Amniotic stem cell (primary cell): ENCODE data around the gene RAB2B.

ENCODE experiments used
- DNase-seq: peaks from one replicate; lab custom pipeline; 2025; lab: John Stamatoyannopoulos, UW

RAB2B gene

DNA sequence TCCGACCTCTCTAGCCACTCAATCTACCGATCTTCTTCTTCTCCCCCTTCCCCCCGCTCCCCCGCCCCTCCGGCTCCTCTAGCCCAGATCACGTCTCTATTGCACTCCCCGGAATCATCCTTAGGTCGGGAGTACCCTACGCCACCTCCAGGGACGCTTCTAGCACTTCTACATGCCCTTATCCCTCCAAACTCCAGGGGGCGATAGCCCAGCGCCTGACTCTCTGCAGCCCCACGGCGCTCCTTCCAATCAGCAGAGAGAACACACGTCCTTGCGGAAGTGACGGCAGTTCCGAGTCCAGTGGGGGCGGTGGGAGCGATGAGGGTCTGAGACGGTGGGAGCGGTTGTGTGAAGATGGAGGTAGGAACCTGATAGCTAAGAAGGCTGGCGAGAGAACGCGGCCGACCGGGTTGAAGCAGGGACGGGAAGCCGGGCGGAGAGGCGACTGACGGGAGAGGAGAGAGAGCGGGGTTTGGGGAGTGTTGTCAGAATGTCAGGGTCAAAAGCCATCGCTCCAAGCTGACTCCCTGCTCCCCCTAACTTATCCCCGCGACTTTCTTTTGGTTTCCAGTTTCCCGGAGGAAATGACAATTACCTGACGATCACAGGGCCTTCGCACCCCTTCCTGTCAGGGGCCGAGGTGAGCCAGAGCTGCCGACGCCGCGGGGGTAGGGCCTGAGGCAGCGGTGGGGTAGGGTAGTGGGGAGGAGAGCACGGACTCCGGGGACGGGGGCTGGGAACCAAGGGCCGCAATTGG lies at the start of gene RAB2B, which contains the start of gene TOX4:
Gene RAB2B, minus strand, starts transcription at position 35 of the 757 bp plus-strand sequence. CDS start 87 bp downstream, outside the sequence.
Gene TOX4, plus strand, starts transcription at position 271 of the 757 bp plus-strand sequence. Its CDS starts 84 bp downstream, at position 355.
- DNase-seq, result peak; percentile 98

- DNase-seq, result no peak
These were observed 49.4 kb upstream of the RAB2B start, which contains the start of gene SALL2 for GRCh38 chr14:21525962-21526671. SALL2 (minus strand) TSS chr14:21526346; CDS start chr14:21526127, 219 bp downstream.

DNA sequence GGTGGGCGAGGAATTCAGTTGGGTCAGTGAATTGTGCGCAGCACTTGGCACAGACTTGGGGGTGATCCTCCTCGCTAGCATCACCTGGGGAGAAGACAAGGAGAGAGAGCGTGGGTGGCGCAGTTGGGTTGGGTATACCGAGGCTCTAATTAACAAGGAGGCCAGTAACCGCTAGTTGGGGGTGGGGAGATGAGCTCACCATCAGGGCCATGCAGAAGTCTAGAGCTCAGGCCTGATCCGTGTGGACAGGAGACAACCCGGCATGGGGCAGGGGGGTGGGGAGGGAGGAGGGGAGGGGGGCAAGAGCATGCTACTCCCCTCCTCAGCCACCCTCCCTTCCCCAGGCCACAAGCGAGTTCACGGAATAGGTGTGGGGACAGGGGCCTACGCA lies 48.8 kb upstream of the RAB2B start:
- DNase-seq, result no peak

- DNase-seq, result no peak
These were observed 48.1 kb upstream of the RAB2B start for GRCh38 chr14:21524575-21525490.

GRCh38 chr14:21523203-21523602 lies 46.4 kb upstream of the RAB2B start:
- DNase-seq, result no peak

GRCh38 chr14:21521501-21521900 lies 44.7 kb upstream of the RAB2B start:
- no peak for DNase-seq

DNA sequence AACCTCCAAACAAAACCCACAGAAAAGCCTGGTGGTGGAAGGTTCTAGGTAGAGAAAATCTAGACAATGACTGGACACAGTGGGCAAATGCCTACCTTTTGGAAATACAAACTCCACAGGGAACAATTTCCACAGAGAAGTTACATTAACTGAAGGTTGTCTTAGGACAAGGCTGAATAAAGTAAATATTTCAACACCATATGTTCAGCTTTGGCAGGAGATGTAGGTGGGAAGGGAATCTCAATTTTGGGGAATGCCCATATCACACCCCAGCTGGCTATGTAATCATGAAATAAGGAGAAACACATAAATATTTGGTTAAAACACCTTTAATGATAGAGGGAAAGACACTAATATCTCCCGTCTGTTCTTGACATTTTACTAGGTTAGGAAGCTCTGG lies 44.0 kb upstream of the RAB2B start:
- no peak for DNase-seq

- DNase-seq, result no peak
These were observed 42.0 kb upstream of the RAB2B start for GRCh38 chr14:21518725-21519124.

DNA sequence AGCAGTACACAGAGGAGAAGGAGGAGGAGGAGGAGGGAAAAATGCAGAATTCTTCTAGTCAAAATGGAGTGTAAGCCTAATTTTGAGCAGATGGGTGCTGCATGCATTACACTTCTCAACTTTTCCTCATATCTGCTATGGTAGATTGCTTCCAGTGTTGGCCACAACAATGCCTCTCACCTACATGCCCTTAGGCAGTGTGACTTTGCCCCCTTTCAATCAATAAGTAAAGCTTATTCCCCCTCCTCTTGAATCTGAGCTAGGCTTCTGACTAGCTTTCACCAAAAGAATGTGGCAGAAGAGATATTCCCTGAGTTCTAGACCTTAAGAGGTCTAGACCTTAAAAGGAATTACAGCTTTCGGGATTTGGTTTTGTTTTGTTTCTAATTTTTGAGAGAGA lies 37.6 kb upstream of the RAB2B start:
- no peak for DNase-seq

DNA sequence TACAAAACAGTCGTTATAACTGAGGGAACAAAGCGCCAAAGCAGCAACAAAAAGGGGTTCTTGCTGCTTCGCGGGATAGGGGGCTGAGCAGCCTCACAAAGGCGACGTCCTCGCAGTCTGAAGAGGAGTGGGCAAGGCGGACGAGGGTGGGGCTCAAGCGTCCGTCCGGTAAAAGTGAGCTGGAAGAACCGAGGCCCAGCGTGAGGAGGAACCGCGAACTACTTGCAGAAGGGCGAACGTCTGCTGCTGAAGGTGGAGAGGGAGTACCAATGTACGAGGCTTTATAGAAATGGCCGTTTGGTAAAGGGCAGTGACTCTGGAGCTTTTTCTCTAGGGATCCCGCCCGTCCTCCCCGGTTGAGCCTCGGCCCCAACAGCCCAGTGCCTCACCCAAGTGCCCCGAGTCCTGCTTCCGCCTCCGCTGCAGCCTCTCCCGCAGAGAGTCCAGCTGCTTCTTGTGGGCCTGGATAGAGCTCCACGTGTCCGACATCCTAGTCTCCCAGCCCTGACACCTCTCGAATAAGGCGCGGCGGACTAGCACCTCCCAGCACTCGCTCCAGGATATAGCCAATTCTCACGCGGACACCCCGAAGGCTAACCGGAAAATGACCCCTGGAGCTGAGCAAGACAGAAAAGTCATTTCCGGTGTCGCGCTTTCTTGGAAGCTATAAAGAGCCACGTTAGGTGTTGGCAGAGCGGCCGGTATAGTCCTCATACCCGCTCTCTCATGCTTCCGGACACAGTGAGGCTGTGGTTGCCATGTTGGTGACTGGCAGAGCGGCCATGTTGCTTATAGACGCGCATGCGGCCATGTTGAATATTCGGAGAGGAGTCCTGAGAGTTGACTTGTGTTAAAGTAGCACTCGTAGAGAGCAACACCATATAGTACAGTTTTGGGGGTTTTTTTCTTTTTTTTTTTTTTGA lies 34.2 kb upstream of the RAB2B start, which contains the start of gene METTL3:
Gene METTL3, minus strand, starts transcription at position 606 of the 923 bp plus-strand sequence. Its CDS starts 117 bp downstream, at position 489.
- peak; percentile 98 for DNase-seq

- no peak for DNase-seq
These were observed 32.8 kb upstream of the RAB2B start for GRCh38 chr14:21509432-21510143.

DNA sequence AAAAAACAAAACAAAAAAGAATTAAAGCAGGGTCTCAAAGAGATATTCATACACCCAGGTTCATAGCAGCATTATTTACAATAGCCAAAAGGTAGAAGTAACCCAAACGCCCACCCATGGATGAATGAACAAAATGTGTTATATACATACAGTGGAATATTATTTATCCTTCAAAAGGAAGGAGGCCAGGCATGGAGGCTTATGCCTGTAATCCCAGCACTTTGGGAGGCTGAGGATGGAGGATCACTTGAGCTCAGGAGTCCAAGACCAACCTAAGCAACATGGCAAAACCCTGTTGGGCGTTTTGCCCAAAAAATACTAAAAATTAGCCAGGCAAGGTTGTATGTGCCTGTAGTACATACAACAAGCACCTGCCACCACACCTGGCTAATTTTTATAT lies 29.8 kb upstream of the RAB2B start:
- DNase-seq, result no peak

GRCh38 chr14:21505012-21505553 lies 28.3 kb upstream of the RAB2B start:
- no peak for DNase-seq

DNA sequence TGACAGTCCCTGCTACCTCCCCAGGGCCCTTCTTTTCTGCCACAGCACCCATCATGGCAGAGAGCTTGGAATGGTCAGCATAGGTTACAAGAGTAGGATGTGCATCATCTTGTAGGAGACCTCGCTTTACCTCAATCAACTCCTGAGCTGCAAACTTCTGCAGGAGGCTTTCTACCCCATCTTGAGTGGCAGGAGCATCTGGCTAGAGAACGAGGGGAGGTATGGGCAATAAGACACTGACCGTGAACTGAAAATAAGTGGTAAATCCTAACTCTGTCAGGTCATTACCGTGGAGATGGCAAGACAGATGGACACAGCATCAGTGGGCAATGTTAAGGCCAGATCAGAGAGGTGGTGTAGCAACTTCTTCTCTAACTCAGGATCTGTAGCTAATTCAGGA lies 26.6 kb upstream of the RAB2B start:
- no peak for DNase-seq

DNA sequence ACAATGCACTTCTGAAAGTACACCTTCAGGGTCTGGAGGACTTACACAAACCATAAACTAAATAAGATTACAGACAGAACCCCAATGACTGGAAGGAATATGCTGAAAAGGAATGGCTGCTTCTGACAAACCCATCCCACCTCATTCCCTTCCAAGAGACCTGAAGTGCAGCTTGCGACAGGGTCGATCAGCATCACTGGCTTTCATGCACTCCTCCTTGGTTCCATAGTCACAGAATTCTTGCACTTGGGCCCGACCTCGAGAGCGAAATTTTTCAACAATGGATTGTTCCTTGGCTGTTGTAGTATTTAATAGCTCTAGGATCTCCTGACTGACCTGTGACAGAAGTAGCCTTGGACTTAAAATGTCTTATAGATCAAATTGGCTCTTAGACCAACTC lies 24.8 kb upstream of the RAB2B start:
- DNase-seq, result no peak

DNA sequence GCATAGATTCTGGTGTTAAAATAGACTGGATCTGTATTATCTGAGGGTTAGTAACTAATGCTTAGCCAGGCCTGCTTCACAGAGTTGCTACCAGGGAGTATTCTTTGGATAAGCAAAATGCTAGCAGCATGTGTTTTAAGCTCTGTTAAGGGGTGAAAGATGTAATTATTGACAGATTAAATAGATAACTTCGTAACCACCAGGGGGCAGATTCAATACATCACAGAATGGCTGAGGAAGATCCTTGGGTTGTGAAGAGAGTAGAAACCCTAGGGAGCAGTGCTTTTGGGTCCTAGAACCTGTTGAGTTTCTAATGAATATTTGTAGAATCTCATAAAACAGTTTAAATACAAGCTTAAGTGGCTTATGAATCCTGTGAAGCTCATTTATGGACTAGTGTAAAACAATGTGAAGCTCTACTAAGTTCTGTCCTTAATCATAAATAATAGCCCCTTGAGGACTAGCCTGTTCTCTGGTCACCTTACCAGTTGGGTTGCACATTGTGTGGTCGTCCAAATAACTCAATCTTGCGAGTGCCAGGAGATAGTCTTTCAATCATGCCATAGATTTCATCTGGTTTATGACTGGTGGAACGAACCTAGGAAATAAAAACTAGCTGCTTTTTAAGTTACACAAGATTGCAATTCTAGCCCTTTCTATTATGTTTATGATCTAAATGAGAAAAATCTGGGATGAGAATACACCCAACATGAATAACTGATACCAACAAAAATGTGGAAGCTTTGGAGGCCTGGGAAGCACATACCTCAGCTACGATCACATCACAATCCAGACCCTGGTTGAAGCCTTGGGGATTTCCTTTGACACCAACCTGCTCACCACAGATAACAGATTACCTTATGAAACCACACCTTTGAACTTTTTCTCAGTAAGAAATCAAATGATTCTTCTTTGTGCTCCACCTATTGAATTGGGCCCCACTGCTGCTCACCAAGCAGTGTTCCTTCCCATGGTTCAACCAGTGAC lies 22.1 kb upstream of the RAB2B start:
- peak; percentile 32 for DNase-seq

DNA sequence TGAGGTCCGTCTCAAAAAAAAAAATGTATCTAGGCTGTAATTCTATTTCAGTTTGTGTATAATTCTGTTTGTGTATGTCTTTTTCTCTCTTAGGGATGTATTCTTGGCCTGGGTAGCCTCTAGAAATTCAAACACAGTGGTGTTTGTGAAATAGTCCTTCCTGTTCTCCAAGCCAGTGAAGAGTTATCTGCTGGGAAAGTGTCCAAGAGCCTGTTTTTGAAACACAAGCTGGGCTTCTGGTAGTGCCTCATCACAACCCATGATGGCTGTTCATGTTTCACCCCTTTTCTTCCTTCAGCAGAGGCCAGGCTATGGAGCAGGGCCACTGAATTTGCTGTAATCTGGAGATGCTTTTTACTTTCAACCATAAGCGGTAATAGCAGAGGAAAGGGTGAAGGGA lies 19.7 kb upstream of the RAB2B start:
- no peak for DNase-seq

DNA sequence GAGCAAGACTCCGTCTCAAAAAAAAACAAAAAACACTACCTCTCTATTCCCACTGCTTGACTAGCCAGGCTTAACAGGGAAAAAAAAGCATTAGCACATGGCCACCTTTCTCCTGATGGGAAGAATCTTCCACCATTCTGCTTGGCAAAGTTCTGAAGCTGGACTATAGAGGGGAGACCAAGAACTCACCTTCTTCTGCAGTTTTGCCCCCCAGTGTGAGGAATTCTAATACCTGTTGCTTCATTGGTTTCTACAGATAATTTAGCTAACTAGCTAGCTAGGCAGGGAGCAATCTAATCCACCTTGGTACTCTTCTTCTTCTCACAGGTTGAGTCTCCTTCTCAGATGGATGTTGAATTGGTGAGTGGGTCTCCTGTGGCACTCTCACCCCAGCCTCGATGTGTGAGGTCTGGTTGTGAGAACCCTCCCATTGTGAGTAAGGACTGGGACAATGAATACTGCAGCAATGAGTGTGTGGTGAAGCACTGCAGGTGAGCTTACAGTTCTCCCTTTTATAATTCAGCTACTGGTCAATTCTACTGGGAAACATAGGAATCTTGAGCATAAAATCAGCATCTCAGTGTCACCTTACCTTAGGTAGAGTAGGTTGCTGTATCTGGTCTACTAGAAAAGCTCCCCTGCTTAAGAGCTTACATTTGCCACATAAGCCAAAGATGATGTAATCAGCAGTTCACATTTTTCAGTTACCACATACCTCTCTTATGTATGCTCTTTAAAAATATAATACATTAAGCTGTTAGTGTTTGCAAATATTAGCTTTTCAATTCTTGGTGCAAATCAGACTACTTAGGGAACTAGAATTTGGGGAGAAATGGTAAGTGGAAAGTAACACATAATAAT lies 18.4 kb upstream of the RAB2B start:
- no peak for DNase-seq
